Loucy (cell line): ENCODE data around the gene MAD2L1BP.

Experiments
- CTCF ChIP-seq: fragments of 200-600 bp; sonication (generic); conservative IDR thresholded peaks from 2 replicates; pipeline ENCODE4 v1.5.1; 2014; ENCODE audit warnings: mild to moderate bottlenecking, antibody characterized with exemption, low read length
- EZH2phosphoT487 ChIP-seq: fragments of 200-600 bp; IDR thresholded peaks from 2 replicates; pipeline ENCODE4 v1.6.1; 2018; ENCODE audit warnings: antibody characterized with exemption, mild to moderate bottlenecking, moderate library complexity, borderline replicate concordance

- TF ChIP-seq EZH2phosphoT487 (no peak), CTCF (no peak)
Observed at GRCh38 chr6:43600595-43600994, 35.0 kb upstream of the MAD2L1BP start.
